Stomach (tissue), 9 donors: Measurements from ENCODE around the gene FRMD4B. TPM values are rescaled to one million over a fixed set of nuclear protein-coding genes. Genes with fewer than 3 reads are reported as not detected.

Experiments used
- DNase-seq, 2 donors: peaks; one replicate each; pipeline versions ENCODE4 v3.0.0 to v3.0.0-alpha.2; 2013 to 2019
- H3K27ac ChIP-seq, 5 donors: fragments of 200-600 bp in 4 of 5; sonication (generic) in 4 of 5; one replicate each; pipeline ENCODE4 v1.5.1; 2013 to 2019; ENCODE audit warnings: mild to moderate bottlenecking in 1 of 5, moderate library complexity in 1 of 5
- H3K27me3 ChIP-seq, 3 donors: fragments of 200-600 bp; sonication (generic); one replicate each; pipeline ENCODE4 v1.5.1; 2017 to 2019; ENCODE audit warnings: mixed run types in 1 of 3
- H3K36me3 ChIP-seq, 4 donors: fragments of 200-600 bp; sonication (generic); 1 replicate in 3 of 4; 2 replicates in 1 of 4; pipeline ENCODE4 v1.5.1; 2016 to 2019
- H3K4me1 ChIP-seq, 4 donors: fragments of 200-600 bp; sonication (generic); one replicate each; pipeline ENCODE4 v1.5.1; 2016 to 2019
- H3K4me3 ChIP-seq, 4 donors: fragments of 200-600 bp; sonication (generic) in 3 of 4; one replicate each; pipeline ENCODE4 v1.5.1; 2016 to 2019; ENCODE audit warnings: mild to moderate bottlenecking in 1 of 4
- H3K9me3 ChIP-seq, 4 donors: fragments of 200-600 bp; sonication (generic); one replicate each; pipeline ENCODE4 v1.5.1; 2016 to 2019
- CTCF ChIP-seq, 7 experiments: fragments of 450-650 bp in 4 of 7; fragments of 200-600 bp in 3 of 7; sonication (generic) in 3 of 7; IDR thresholded peaks; one replicate each; pipeline ENCODE4 v1.5.1; 2016 to 2019; ENCODE audit warnings: antibody characterized with exemption in 7 of 7, control low read depth in 2 of 7, mild to moderate bottlenecking in 1 of 7
- EP300 ChIP-seq: sonication (generic); formaldehyde crosslinking; IDR thresholded peaks from one replicate; pipeline ENCODE4 v1.6.1; 2017; ENCODE audit warnings: antibody characterized with exemption
- POLR2A ChIP-seq, 4 donors: fragments of 450-650 bp; IDR thresholded peaks; one replicate each; pipeline ENCODE4 v1.6.1; 2016; ENCODE audit warnings: antibody characterized with exemption in 4 of 4, control low read depth in 2 of 4, mild to moderate bottlenecking in 1 of 4, moderate library complexity in 1 of 4
- POLR2AphosphoS5 ChIP-seq, 3 donors: sonication (generic); formaldehyde crosslinking; IDR thresholded peaks; one replicate each; pipeline ENCODE4 v1.6.1; 2016; ENCODE audit warnings: antibody characterized with exemption in 3 of 3
- WGBS, 5 donors: extraction: QIAGEN DNeasy Blood & Tissue Kit in 3 of 5; methylation state at CpG; one replicate each; pipeline versions ENCODE4 v1.1.5 to v1.1.7; 2013 to 2018; 5-methylcytosine and 5-hydroxymethylcytosine counted together
- intact Hi-C: fragments of 100-400 bp; cut with DNase I; formaldehyde crosslinking; loops from one replicate; pipeline ENCODE4 v1.15.1; 2023; ENCODE audit warnings: low total_unique reads
- polyA plus RNA-seq, 3 donors: library from polyadenylated mRNA; stranded (reverse); fragments of 200-250 nt; gene quantifications; one replicate each; pipeline ENCODE4 v1.2.3, GENCODE V29; 2013
- total RNA-seq, 5 donors: library from RNA; depleted of rRNA; stranded (reverse); fragments of >200 nt; gene quantifications; one replicate each; pipeline versions ENCODE4 v1.1.0 to v1.2.3, GENCODE V29; 2014 to 2016
- donor health status: healthy with polysubstance abuse.
- donor health status: Bipolar disorder and iron deficiency.
- donor health status: healthy.

The FRMD4B gene
- total and polyA plus RNA-seq, 8 donors = 5.2 to 35.6 (median 21.0) TPM

GRCh38 chr3:69353503-69353902, 32.4 kb downstream of the FRMD4B start:
- Histone ChIP-seq H3K4me1 (peaks cover 0 to 10% (median 0%) of the 10 kb centered on the region in 4 donors), H3K27ac (peak overlapping the region in 3 of 5 donors; percentile 2 to 69 (median 40)), H3K4me3 (peak overlapping the region in 2 of 4 donors; percentile 9 to 21), H3K27me3 (no peaks in the 10 kb centered on the region), H3K36me3 (no peaks in the 10 kb centered on the region), H3K9me3 (peaks cover 0 to under 1% (median 0%) of the 10 kb centered on the region in 4 donors)
- intact Hi-C loops = no loop called here
- 58 to 71% (median 65%) methylated on average over 15 of the region's 15 CpGs for WGBS, 5 donors
- DNase-seq = peak in 1 of 2 donors; percentile 51
- TF ChIP-seq EP300 (no peak), CTCF (IDR thresholded peaks at IDR 0.05) (no peak), POLR2AphosphoS5 (IDR thresholded peaks at IDR 0.05) (no peak), POLR2A (IDR thresholded peaks at IDR 0.05) (no peak)

- no peak for DNase-seq
- no peaks in the 10 kb centered on the region for H3K9me3 ChIP-seq
- no peak for TF ChIP-seq POLR2AphosphoS5 (IDR thresholded peaks at IDR 0.05)
- TF ChIP-seq CTCF (IDR thresholded peaks at IDR 0.05) = no peak
- no peak for TF ChIP-seq POLR2A (IDR thresholded peaks at IDR 0.05)
- no peak for TF ChIP-seq EP300
- peaks cover 0 to 10% (median 0%) of the 10 kb centered on the region in 4 donors for H3K4me1 ChIP-seq
- intact Hi-C loops = no loop called here
- H3K36me3 ChIP-seq = no peaks in the 10 kb centered on the region
- H3K27me3 ChIP-seq = no peaks in the 10 kb centered on the region
- WGBS, 5 donors = 58 to 71% (median 69%) methylated on average over 4 of the region's 4 CpGs
- H3K4me3 ChIP-seq = peak overlapping the region in 2 of 4 donors; percentile 9 to 21
- H3K27ac ChIP-seq = peak overlapping the region in 3 of 5 donors; percentile 2 to 69 (median 40)
Observed at GRCh38 chr3:69353088-69353478, 32.8 kb downstream of the FRMD4B start.

GRCh38 chr3:69352305-69353087, 33.4 kb downstream of the FRMD4B start:
- H3K9me3 ChIP-seq = no peaks in the 10 kb centered on the region
- TF ChIP-seq POLR2AphosphoS5 (IDR thresholded peaks at IDR 0.05) (no peak), POLR2A (IDR thresholded peaks at IDR 0.05) (no peak), EP300 (no peak), CTCF (IDR thresholded peaks at IDR 0.05) (no peak)
- peak overlapping the region in 3 of 5 donors; percentile 2 to 69 (median 40) for H3K27ac ChIP-seq
- H3K4me1 ChIP-seq = peaks cover 0 to 8% (median 0%) of the 10 kb centered on the region in 4 donors
- H3K27me3 ChIP-seq = no peaks in the 10 kb centered on the region
- H3K36me3 ChIP-seq = no peaks in the 10 kb centered on the region
- no peak for DNase-seq
- intact Hi-C loops = no loop called here
- H3K4me3 ChIP-seq = peak overlapping the region in 2 of 4 donors; percentile 9 to 21
- WGBS, 5 donors = 68 to 85% (median 75%) methylated on average over 6 of the region's 6 CpGs

GRCh38 chr3:69343875-69344274, 42.0 kb downstream of the FRMD4B start:
- no peaks in the 10 kb centered on the region for H3K36me3 ChIP-seq
- H3K4me1 ChIP-seq = peaks cover 0 to 5% (median 0%) of the 10 kb centered on the region in 4 donors
- no peaks in the 10 kb centered on the region for H3K27me3 ChIP-seq
- peaks cover 0 to 11% (median 5%) of the 10 kb centered on the region in 4 donors for H3K9me3 ChIP-seq
- WGBS, 5 donors = 71 to 96% (median 94%) methylated on average over 4 of the region's 4 CpGs
- no peak overlapping the region for H3K4me3 ChIP-seq
- no peak overlapping the region for H3K27ac ChIP-seq
- intact Hi-C loops = no loop called here
- TF ChIP-seq POLR2AphosphoS5 (IDR thresholded peaks at IDR 0.05) = no peak
- TF ChIP-seq POLR2A (IDR thresholded peaks at IDR 0.05) = no peak
- TF ChIP-seq CTCF (IDR thresholded peaks at IDR 0.05) = no peak
- no peak for TF ChIP-seq EP300
- no peak for DNase-seq
